ENCODE data around the gene S1PR4.

The S1PR4 gene

DNA sequence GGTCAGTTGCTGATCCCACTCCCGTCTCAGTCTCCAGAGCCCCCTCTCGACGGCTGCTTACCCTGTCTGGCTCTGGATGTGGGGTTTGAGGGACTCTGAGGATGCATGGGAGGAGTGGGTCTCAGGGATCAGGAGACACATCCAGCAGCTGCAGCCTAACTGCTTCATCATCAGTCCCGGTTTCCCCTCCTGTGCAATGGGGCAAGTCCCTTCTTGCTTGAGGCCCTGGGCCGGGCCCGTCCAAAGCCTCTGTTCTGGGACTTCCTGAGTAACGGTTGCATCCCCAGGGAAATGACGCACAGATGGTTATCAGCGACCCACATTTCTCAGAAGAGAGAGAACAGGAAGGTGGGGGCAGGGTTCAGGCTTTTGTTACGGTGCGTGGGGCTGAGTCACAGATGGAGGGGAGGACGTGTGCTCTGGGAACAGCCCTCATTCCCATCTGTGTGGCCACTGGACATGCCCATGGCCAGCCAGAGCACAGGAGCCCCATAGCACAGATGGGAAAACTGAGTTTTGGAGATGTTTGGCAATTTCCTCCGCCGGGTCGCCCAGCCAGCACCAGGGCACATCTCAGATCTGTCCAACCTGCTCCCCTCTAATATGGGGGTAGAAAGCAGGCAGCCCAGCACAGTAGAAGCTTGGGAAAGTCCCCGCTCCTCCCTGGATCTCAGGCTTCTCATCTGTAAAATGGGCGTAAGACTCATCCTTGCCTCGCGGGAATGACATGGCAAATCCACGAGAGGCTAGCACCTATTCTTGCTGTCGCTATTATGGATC, 23.4 kb upstream of the S1PR4 start:
- Histone ChIP-seq H3K4me3 (ENCODE audit: low read depth, low read length) (no peak overlapping the region), H3K27ac (no peak overlapping the region), H3K36me3 (no peaks in the 10 kb centered on the region), H3K27me3 (ENCODE audit: insufficient read depth, low read depth, severe bottlenecking) (no peaks in the 10 kb centered on the region), H3K9me3 (ENCODE audit: severe bottlenecking) (peaks cover 4% of the 10 kb centered on the region)
- TF ChIP-seq, protein P1, sequence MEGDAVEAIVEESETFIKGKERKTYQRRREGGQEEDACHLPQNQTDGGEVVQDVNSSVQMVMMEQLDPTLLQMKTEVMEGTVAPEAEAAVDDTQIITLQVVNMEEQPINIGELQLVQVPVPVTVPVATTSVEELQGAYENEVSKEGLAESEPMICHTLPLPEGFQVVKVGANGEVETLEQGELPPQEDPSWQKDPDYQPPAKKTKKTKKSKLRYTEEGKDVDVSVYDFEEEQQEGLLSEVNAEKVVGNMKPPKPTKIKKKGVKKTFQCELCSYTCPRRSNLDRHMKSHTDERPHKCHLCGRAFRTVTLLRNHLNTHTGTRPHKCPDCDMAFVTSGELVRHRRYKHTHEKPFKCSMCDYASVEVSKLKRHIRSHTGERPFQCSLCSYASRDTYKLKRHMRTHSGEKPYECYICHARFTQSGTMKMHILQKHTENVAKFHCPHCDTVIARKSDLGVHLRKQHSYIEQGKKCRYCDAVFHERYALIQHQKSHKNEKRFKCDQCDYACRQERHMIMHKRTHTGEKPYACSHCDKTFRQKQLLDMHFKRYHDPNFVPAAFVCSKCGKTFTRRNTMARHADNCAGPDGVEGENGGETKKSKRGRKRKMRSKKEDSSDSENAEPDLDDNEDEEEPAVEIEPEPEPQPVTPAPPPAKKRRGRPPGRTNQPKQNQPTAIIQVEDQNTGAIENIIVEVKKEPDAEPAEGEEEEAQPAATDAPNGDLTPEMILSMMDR (IDR thresholded peaks at IDR 0.05; ENCODE audit: low read depth, low read length) = no peak
- DNase-seq = no peak

DNA sequence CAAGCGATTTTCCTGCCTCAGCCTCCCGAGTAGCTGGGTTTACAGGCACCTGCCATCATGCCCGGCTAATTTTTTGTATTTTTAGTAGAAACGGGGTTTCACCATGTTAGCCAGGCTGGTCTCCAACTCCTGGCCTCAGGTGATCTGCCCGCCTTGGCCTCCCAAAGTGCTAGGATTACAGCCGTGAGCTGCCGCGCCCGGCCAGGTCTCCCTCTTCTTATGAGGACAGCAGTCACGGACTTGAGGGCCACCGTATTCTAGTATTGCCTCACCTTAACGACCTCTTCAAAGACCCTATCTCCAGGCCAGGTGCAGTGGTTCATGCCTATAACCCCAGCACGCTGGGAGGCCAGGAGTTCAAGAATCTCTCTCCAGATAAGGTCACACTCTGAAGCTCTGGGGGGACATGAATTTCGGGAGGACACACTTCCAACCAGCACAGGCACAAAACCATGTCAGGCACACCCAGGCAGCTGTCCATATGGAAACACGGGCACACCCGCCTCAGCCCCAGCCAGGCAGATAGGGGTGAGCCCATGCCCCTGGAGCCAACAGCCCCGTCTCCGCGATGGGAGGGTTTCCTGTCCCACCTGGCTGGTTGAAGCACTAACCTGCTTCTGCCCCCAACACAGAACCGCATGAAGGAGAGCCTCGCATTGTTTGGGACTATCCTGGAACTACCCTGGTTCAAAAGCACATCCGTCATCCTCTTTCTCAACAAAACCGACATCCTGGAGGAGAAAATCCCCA, 21.3 kb upstream of the S1PR4 start:
- TF ChIP-seq, protein P1 (IDR thresholded peaks at IDR 0.05; ENCODE audit: low read depth, low read length) = no peak
- H3K9me3 ChIP-seq (ENCODE audit: severe bottlenecking) = peaks cover 7% of the 10 kb centered on the region
- no peak overlapping the region for H3K27ac ChIP-seq
- no peaks in the 10 kb centered on the region for H3K27me3 ChIP-seq (ENCODE audit: insufficient read depth, low read depth, severe bottlenecking)
- no peak overlapping the region for H3K4me3 ChIP-seq (ENCODE audit: low read depth, low read length)
- H3K36me3 ChIP-seq = no peaks in the 10 kb centered on the region
- DNase-seq = no peak

DNA sequence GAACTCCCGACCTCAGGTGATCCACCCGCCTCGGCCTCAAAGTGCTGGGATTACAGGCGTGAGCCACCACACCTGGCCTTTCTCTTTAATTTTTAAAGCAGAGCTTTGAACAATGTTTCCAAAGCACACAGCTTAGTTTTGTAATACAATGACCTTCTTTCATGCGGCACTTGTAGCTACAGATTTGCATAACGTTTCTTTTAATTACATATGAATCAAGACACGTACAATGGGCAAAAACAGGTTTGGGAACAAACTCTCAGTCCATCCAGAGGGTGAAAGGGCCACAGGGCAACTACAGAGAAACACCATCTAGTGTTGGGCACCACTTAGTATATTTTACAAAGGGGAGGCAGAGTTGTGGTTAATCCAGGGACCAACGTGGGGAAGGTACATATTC, 19.0 kb upstream of the S1PR4 start:
- H3K4me3 ChIP-seq (ENCODE audit: low read depth, low read length) = no peak overlapping the region
- DNase-seq = no peak
- H3K36me3 ChIP-seq = no peaks in the 10 kb centered on the region
- H3K9me3 ChIP-seq (ENCODE audit: severe bottlenecking) = peaks cover 7% of the 10 kb centered on the region
- H3K27ac ChIP-seq = no peak overlapping the region
- TF ChIP-seq, protein P1 (IDR thresholded peaks at IDR 0.05; ENCODE audit: low read depth, low read length) = no peak
- no peaks in the 10 kb centered on the region for H3K27me3 ChIP-seq (ENCODE audit: insufficient read depth, low read depth, severe bottlenecking)

DNA sequence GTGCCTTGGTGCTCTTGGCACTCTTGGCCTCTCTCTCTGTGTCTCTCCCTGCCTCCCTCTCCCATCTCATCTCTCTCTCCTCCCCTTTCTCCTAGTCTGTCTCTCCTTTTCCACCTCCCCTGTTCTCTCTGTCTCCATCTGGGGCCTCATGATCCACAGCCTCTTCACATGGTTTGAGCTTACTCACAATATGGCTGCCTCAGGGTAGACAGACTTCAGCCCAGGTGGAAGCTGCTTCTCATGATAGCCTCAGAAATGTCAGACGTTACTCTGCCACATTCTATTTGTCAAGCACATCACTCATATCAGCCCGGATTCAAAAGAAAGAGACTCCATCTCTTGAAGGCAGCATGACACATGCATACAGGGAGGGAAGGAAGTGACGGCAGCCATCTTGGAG, 18.4 kb upstream of the S1PR4 start:
- peaks cover 7% of the 10 kb centered on the region for H3K9me3 ChIP-seq (ENCODE audit: severe bottlenecking)
- DNase-seq = no peak
- H3K36me3 ChIP-seq = no peaks in the 10 kb centered on the region
- H3K27ac ChIP-seq = no peak overlapping the region
- TF ChIP-seq, protein P1 (IDR thresholded peaks at IDR 0.05; ENCODE audit: low read depth, low read length) = no peak
- no peak overlapping the region for H3K4me3 ChIP-seq (ENCODE audit: low read depth, low read length)
- no peaks in the 10 kb centered on the region for H3K27me3 ChIP-seq (ENCODE audit: insufficient read depth, low read depth, severe bottlenecking)

DNA sequence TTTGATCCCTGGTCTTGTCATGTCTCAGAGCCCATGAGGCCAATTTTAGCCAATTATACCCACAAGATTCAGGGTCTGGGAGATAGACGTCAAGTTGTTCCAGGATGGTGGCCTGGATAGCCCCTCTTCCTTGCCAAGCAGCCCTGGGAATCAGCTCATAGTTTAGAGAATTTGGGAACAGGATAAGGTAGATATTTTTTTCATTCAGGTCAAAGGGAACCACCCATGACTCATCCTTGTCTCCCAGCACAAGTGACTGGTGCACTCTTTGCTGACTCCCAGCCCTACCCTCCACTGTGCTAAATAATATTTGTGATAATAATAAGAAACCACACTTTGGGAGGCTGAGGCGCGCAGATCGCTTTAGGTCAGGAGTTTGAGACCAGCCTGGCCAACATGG, 17.1 kb upstream of the S1PR4 start:
- no peak overlapping the region for H3K4me3 ChIP-seq (ENCODE audit: low read depth, low read length)
- DNase-seq = no peak
- peaks cover 7% of the 10 kb centered on the region for H3K9me3 ChIP-seq (ENCODE audit: severe bottlenecking)
- no peaks in the 10 kb centered on the region for H3K27me3 ChIP-seq (ENCODE audit: insufficient read depth, low read depth, severe bottlenecking)
- no peaks in the 10 kb centered on the region for H3K36me3 ChIP-seq
- no peak overlapping the region for H3K27ac ChIP-seq
- TF ChIP-seq, protein P1 (IDR thresholded peaks at IDR 0.05; ENCODE audit: low read depth, low read length) = no peak
